HL-60 (cell line): ENCODE results near the gene CYP2A13.

ENCODE experiments used
- DNase-seq, 2 experiments: peaks; one replicate each; pipeline ENCODE4 v3.0.0-alpha.2; 2010 to 2020; ENCODE audit warnings: low read depth in 1 of 2, low spot score in 1 of 2
- H3K27ac ChIP-seq: fragments of 250-450 bp; sonication (Bioruptor Pico); replicated peaks from 2 replicates; pipeline ENCODE4 v1.5.1; 2020; ENCODE audit warnings: mild to moderate bottlenecking, moderate library complexity
- H3K27me3 ChIP-seq: fragments of 250-450 bp; sonication (Bioruptor Pico); 2 replicates; pipeline ENCODE4 v1.5.1; 2021; ENCODE audit warnings: mild to moderate bottlenecking, moderate library complexity; ENCODE audit not compliant: insufficient read depth, poor library complexity, severe bottlenecking
- H3K4me3 ChIP-seq: replicated peaks from 2 replicates; pipeline ENCODE4 v1.5.1; 2011; ENCODE audit warnings: mild to moderate bottlenecking, control low read depth, low read length; ENCODE audit not compliant: insufficient read depth
- GABPA ChIP-seq: IDR thresholded peaks from 2 replicates; pipeline ENCODE4 v1.6.1; 2012; ENCODE audit warnings: low read depth
- POLR2AphosphoS5 ChIP-seq: IDR thresholded peaks from 2 replicates; pipeline ENCODE4 v1.6.1; 2012; ENCODE audit warnings: low read depth
- REST ChIP-seq: IDR thresholded peaks from 2 replicates; pipeline ENCODE4 v1.6.1; 2012; ENCODE audit warnings: low read depth; ENCODE audit not compliant: insufficient replicate concordance
- SPI1 ChIP-seq: IDR thresholded peaks from 2 replicates; pipeline ENCODE4 v1.6.1; 2012; ENCODE audit warnings: low read depth, mild to moderate bottlenecking, borderline replicate concordance
- TF ChIP-seq, protein P1 (sequence below): IDR thresholded peaks from one replicate; pipeline ENCODE4 v1.5.1; 2011; ENCODE audit warnings: low read length, control low read depth, inconsistent platforms; ENCODE audit not compliant: insufficient read depth

Gene CYP2A13

DNA sequence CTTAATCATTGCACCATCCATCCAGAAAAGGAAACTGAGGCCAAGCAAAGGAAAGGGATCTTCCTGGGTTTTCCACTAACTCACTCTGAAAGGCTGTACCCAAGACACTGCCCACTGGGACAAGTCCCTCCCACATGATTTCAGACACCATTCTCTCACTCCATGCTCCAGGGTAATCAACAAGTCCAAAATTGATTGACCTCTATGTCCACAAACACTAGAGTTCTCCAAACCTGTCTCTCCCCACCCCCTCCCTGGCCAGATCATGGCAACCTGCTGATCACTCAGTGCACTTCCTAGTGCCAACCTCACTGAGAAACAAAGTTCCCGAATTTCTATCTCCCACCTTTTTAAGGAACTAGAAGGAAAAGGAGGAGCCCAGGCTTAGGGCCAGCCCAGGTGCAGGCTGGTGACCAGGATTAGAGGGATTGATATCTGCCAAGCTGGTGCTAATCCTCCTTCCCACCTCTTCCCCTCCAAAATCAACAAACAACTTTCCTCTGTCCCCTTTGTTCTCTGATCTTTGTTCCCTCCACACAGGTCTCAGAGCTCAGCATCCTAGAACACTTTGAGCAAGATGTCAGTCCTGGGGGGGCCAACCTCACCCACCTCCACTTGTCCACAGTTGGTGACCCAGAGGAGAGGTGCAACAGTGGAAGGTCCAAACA, 2.4 kb upstream of the CYP2A13 start:
- no peak for DNase-seq
- no peak overlapping the region for H3K27ac ChIP-seq

GRCh38 chr19:41089959-41090358, 1.7 kb downstream of the CYP2A13 start:
- H3K27ac ChIP-seq: no peak overlapping the region
- no peak for DNase-seq
- H3K27me3 ChIP-seq: peaks cover 7% of the 10 kb centered on the region
- no peak for TF ChIP-seq GABPA
- TF ChIP-seq, protein P1, sequence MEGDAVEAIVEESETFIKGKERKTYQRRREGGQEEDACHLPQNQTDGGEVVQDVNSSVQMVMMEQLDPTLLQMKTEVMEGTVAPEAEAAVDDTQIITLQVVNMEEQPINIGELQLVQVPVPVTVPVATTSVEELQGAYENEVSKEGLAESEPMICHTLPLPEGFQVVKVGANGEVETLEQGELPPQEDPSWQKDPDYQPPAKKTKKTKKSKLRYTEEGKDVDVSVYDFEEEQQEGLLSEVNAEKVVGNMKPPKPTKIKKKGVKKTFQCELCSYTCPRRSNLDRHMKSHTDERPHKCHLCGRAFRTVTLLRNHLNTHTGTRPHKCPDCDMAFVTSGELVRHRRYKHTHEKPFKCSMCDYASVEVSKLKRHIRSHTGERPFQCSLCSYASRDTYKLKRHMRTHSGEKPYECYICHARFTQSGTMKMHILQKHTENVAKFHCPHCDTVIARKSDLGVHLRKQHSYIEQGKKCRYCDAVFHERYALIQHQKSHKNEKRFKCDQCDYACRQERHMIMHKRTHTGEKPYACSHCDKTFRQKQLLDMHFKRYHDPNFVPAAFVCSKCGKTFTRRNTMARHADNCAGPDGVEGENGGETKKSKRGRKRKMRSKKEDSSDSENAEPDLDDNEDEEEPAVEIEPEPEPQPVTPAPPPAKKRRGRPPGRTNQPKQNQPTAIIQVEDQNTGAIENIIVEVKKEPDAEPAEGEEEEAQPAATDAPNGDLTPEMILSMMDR: no peak
- no peak for TF ChIP-seq POLR2AphosphoS5
- TF ChIP-seq SPI1: no peak
- no peak for TF ChIP-seq REST
- H3K4me3 ChIP-seq: no peak overlapping the region

More for the DNA sequence above, 2.4 kb upstream of the CYP2A13 start:
- H3K4me3 ChIP-seq: no peak overlapping the region
- TF ChIP-seq, protein P1: no peak
- H3K27me3 ChIP-seq: peaks cover 7% of the 10 kb centered on the region

DNA sequence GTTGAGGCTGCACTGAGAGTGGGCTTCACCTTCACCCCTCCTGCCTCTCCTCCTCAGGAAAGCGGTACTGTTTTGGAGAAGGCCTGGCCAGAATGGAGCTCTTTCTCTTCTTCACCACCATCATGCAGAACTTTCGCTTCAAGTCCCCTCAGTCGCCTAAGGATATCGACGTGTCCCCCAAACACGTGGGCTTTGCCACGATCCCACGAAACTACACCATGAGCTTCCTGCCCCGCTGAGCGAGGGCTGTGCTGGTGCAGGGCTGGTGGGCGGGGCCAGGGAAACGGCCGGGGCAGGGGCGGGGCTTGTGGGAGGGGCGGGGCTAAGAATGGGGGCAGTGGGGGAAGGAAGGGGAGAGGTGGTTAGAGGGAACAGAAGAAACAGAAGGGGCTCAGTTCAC, 7.5 kb downstream of the CYP2A13 start:
- TF ChIP-seq, protein P1: no peak
- TF ChIP-seq POLR2AphosphoS5: no peak
- no peak for TF ChIP-seq REST
- Histone ChIP-seq H3K4me3 (no peak overlapping the region), H3K27ac (no peak overlapping the region), H3K27me3 (no peaks in the 10 kb centered on the region)
- no peak for DNase-seq

- Histone ChIP-seq H3K27me3 (no peaks in the 10 kb centered on the region), H3K27ac (no peak overlapping the region), H3K4me3 (no peak overlapping the region)
- TF ChIP-seq REST (no peak), SPI1 (no peak), POLR2AphosphoS5 (no peak), GABPA (no peak)
- TF ChIP-seq, protein P1: no peak
- no peak for DNase-seq
Measured at GRCh38 chr19:41096353-41096752, 8.1 kb downstream of the CYP2A13 start.
